Neuronal stem cell (in vitro differentiated cells): ENCODE data around the gene WDTC1.
"Not testable (repeated sequence)": the region's sequence is repeated elsewhere in the genome, so short reads cannot be mapped to it uniquely, and the experiment has no call there.

Experiments used
- DNase-seq: peaks from one replicate; pipeline ENCODE4 v3.0.0-alpha.2; 2013; ENCODE audit warnings: low spot score
- H2AFZ ChIP-seq: one replicate; pipeline ENCODE4 v1.6.1; 2013; ENCODE audit warnings: mild to moderate bottlenecking, low read length, inconsistent platforms
- H2AK5ac ChIP-seq: 2 replicates; pipeline ENCODE4 v1.6.1; 2013; ENCODE audit warnings: low read depth, mild to moderate bottlenecking, inconsistent platforms, low read length, moderate library complexity, mixed read lengths
- H2BK120ac ChIP-seq: 2 replicates; pipeline ENCODE4 v1.6.1; 2013; ENCODE audit warnings: low read depth, mild to moderate bottlenecking, inconsistent platforms, low read length, moderate library complexity, mixed read lengths
- H2BK12ac ChIP-seq: one replicate; pipeline ENCODE4 v1.6.1; 2013; ENCODE audit warnings: low read length, inconsistent platforms
- H2BK15ac ChIP-seq: 2 replicates; pipeline ENCODE4 v1.6.1; 2013; ENCODE audit warnings: mild to moderate bottlenecking, low read length, inconsistent platforms, mixed read lengths
- H2BK5ac ChIP-seq: one replicate; pipeline ENCODE4 v1.6.1; 2013; ENCODE audit warnings: inconsistent platforms, mild to moderate bottlenecking, low read length, moderate library complexity
- H3K14ac ChIP-seq: one replicate; pipeline ENCODE4 v1.6.1; 2013; ENCODE audit warnings: low read length, inconsistent platforms
- H3K18ac ChIP-seq: 2 replicates; pipeline ENCODE4 v1.6.1; 2013; ENCODE audit warnings: low read length, inconsistent platforms
- H3K23ac ChIP-seq: 2 replicates; pipeline ENCODE4 v1.6.1; 2013; ENCODE audit warnings: low read depth, mild to moderate bottlenecking, mixed read lengths, low read length, inconsistent platforms; ENCODE audit not compliant: poor library complexity
- H3K27ac ChIP-seq: replicated peaks from 3 replicates; pipeline ENCODE4 v1.5.1; 2013; ENCODE audit warnings: low read length, inconsistent platforms
- H3K27me3 ChIP-seq, 3 experiments: 2 replicates each; pipeline ENCODE4 v1.6.1; 2013; ENCODE audit warnings: low read length in 3 of 3, mild to moderate bottlenecking in 2 of 3, inconsistent platforms in 1 of 3, low read depth in 1 of 3, mixed read lengths in 1 of 3, moderate library complexity in 1 of 3; ENCODE audit not compliant: control insufficient read depth in 3 of 3, insufficient read depth in 3 of 3
- H3K36me3 ChIP-seq, 2 donors: replicated peaks in 1 of 2; 2 replicates each; pipeline ENCODE4 v1.6.1; 2013; ENCODE audit warnings: low read length in 2 of 2; ENCODE audit not compliant: control insufficient read depth in 2 of 2, insufficient read depth in 2 of 2
- H3K4ac ChIP-seq: 2 replicates; pipeline ENCODE4 v1.6.1; 2013; ENCODE audit warnings: inconsistent platforms, mild to moderate bottlenecking, low read length, moderate library complexity
- H3K4me1 ChIP-seq, 2 donors: 1 replicate in 1 of 2; 2 replicates in 1 of 2; pipeline ENCODE4 v1.6.1; 2013; ENCODE audit warnings: low read length in 2 of 2, low read depth in 1 of 2; ENCODE audit not compliant: control insufficient read depth in 2 of 2, insufficient read depth in 1 of 2
- H3K4me2 ChIP-seq: one replicate; pipeline ENCODE4 v1.6.1; 2013; ENCODE audit warnings: mild to moderate bottlenecking, low read length, inconsistent platforms; ENCODE audit not compliant: insufficient read depth, poor library complexity, severe bottlenecking
- H3K4me3 ChIP-seq, 2 donors: 2 replicates each; pipeline ENCODE4 v1.5.1; 2013; ENCODE audit warnings: low read length in 2 of 2, mild to moderate bottlenecking in 2 of 2, inconsistent platforms in 1 of 2, moderate library complexity in 1 of 2
- H3K79me1 ChIP-seq: one replicate; pipeline ENCODE4 v1.6.1; 2013; ENCODE audit warnings: low read depth, mild to moderate bottlenecking, inconsistent platforms, low read length, moderate library complexity
- H3K9ac ChIP-seq: one replicate; pipeline ENCODE4 v1.6.1; 2013; ENCODE audit warnings: mild to moderate bottlenecking, low read depth, low read length, inconsistent platforms; ENCODE audit not compliant: poor library complexity
- H3K9me3 ChIP-seq, 2 donors: replicated peaks in 1 of 2; 2 replicates each; pipeline versions ENCODE3 to v1.6.1; 2013; ENCODE audit warnings: low read length in 2 of 2, mild to moderate bottlenecking in 2 of 2, inconsistent platforms in 1 of 2, low read depth in 1 of 2, mixed read lengths in 1 of 2, moderate library complexity in 1 of 2; ENCODE audit not compliant: control insufficient read depth in 2 of 2, insufficient read depth in 1 of 2
- H4K8ac ChIP-seq: one replicate; pipeline ENCODE4 v1.6.1; 2013; ENCODE audit warnings: low read depth, mild to moderate bottlenecking, inconsistent platforms, low read length, moderate library complexity
- H4K91ac ChIP-seq: one replicate; pipeline ENCODE4 v1.6.1; 2013; ENCODE audit warnings: low read length, low read depth, mild to moderate bottlenecking, inconsistent platforms; ENCODE audit not compliant: poor library complexity
- whole genome bisulfite sequencing, 2 donors: extraction: QIAGEN DNeasy Blood & Tissue Kit; methylation state at CpG; one replicate each; pipeline ENCODE4 v1.1.7; 2013; ENCODE audit warnings: missing lambda C conversion rate in 2 of 2, mixed read lengths in 1 of 2; ENCODE audit not compliant: insufficient read length in 2 of 2, insufficient replicate concordance in 1 of 2; ENCODE audit errors: extremely low coverage in 2 of 2; 5-methylcytosine and 5-hydroxymethylcytosine counted together

Gene WDTC1

GRCh38 chr1:27243665-27244064, 9.2 kb downstream of the WDTC1 start:
- not testable (repeated sequence) for H2AK5ac ChIP-seq, H3K18ac ChIP-seq, H3K4me2 ChIP-seq, H3K27ac ChIP-seq, H3K23ac ChIP-seq, H2BK15ac ChIP-seq, H4K8ac ChIP-seq, H3K4me1 ChIP-seq, H3K36me3 ChIP-seq, H3K4ac ChIP-seq, H2BK120ac ChIP-seq, H3K9ac ChIP-seq, H4K91ac ChIP-seq, DNase-seq, H3K14ac ChIP-seq, H3K9me3 ChIP-seq, H2AFZ ChIP-seq, H3K27me3 ChIP-seq, H3K79me1 ChIP-seq, H2BK12ac ChIP-seq, H3K4me3 ChIP-seq, H2BK5ac ChIP-seq
- no CpG with 5 or more reads among the region's 5 CpGs for WGBS, 2 donors

- Histone ChIP-seq H2BK12ac (no peak overlapping the region), H4K91ac (no peak overlapping the region), H3K27me3 (no peaks in the 10 kb centered on the region), H4K8ac (no peak overlapping the region), H3K9ac (no peak overlapping the region), H3K4me2 (no peak overlapping the region), H2BK15ac (no peak overlapping the region), H3K4me3 (no peak overlapping the region), H2BK120ac (no peak overlapping the region), H3K36me3 (no peaks in the 10 kb centered on the region), H3K4ac (no peak overlapping the region), H2AFZ (no peak overlapping the region), H3K23ac (no peak overlapping the region), H3K9me3 (no peaks in the 10 kb centered on the region), H3K14ac (no peak overlapping the region), H2AK5ac (no peak overlapping the region), H2BK5ac (no peak overlapping the region), H3K27ac (no peak overlapping the region), H3K4me1 (no peaks in the 10 kb centered on the region), H3K79me1 (no peaks in the 10 kb centered on the region), H3K18ac (no peak overlapping the region)
- no CpG with 5 or more reads among the region's 1 CpG for WGBS, 2 donors
- no peak for DNase-seq
Measured at GRCh38 chr1:27246194-27246593, 11.8 kb downstream of the WDTC1 start.

- Histone ChIP-seq H3K9me3 (no peaks in the 10 kb centered on the region), H3K14ac (no peak overlapping the region), H4K8ac (no peak overlapping the region), H2BK12ac (no peak overlapping the region), H3K36me3 (no peaks in the 10 kb centered on the region), H3K4me2 (no peak overlapping the region), H2AFZ (no peak overlapping the region), H3K4me3 (no peak overlapping the region), H3K4me1 (no peaks in the 10 kb centered on the region), H3K18ac (no peak overlapping the region), H4K91ac (no peak overlapping the region), H2BK120ac (no peak overlapping the region), H2BK15ac (no peak overlapping the region), H3K4ac (no peak overlapping the region), H2AK5ac (no peak overlapping the region), H3K27ac (no peak overlapping the region), H3K79me1 (no peaks in the 10 kb centered on the region), H3K27me3 (no peaks in the 10 kb centered on the region), H3K23ac (no peak overlapping the region), H2BK5ac (no peak overlapping the region), H3K9ac (no peak overlapping the region)
- DNase-seq = no peak
- WGBS, 2 donors = no CpG with 5 or more reads among the region's 3 CpGs
Measured at GRCh38 chr1:27253596-27253995, 19.2 kb downstream of the WDTC1 start.

DNA sequence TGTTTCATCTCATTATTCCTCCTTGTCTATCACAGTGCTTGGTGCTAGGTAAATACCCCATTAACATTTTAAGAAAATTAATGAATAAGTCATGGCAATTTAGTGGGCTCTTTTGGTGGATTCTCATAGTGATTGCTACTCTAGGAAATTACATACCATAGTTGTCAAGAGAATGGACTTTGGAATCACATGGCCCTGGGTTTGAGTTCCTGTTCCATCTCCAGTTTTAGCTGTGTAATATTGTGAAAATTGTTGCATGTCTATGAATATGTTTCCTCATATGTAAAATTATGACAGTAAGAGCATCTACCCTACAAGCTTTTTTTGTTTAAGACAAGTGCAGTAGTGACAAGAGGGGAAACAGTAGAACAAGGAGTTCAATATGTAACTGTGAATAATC, 20.7 kb downstream of the WDTC1 start:
- Histone ChIP-seq H3K4me2 (no peak overlapping the region), H3K9ac (no peak overlapping the region), H3K4me3 (no peak overlapping the region), H3K9me3 (no peaks in the 10 kb centered on the region), H3K36me3 (no peaks in the 10 kb centered on the region), H2AK5ac (no peak overlapping the region), H3K18ac (no peak overlapping the region), H3K27ac (no peak overlapping the region), H2BK12ac (no peak overlapping the region), H4K8ac (no peak overlapping the region), H3K79me1 (no peaks in the 10 kb centered on the region), H3K27me3 (no peaks in the 10 kb centered on the region), H3K4ac (no peak overlapping the region), H3K14ac (no peak overlapping the region), H2BK120ac (no peak overlapping the region), H2AFZ (no peak overlapping the region), H2BK15ac (no peak overlapping the region), H2BK5ac (no peak overlapping the region), H4K91ac (no peak overlapping the region), H3K23ac (no peak overlapping the region), H3K4me1 (no peaks in the 10 kb centered on the region)
- no peak for DNase-seq
